Large intestine (tissue), 3 donors: ENCODE data around the gene DAPK2. TPM values are rescaled to one million over a fixed set of nuclear protein-coding genes. Genes with fewer than 3 reads are reported as not detected.

Experiments
- DNase-seq, 2 donors: peaks; one replicate each; pipeline versions ENCODE4 v3.0.0 to v3.0.0-alpha.2; 2013
- H3K27ac ChIP-seq: one replicate; pipeline ENCODE4 v1.5.1; 2013; ENCODE audit warnings: low read length
- H3K27me3 ChIP-seq: 2 replicates; pipeline ENCODE4 v1.6.1; 2013; ENCODE audit warnings: low read length; ENCODE audit not compliant: control insufficient read depth, insufficient read depth
- H3K36me3 ChIP-seq: 2 replicates; pipeline ENCODE4 v1.6.1; 2013; ENCODE audit warnings: low read length; ENCODE audit not compliant: control insufficient read depth, insufficient read depth
- H3K4me1 ChIP-seq: one replicate; pipeline ENCODE4 v1.6.1; 2013; ENCODE audit warnings: low read length; ENCODE audit not compliant: control insufficient read depth, insufficient read depth
- H3K4me3 ChIP-seq: one replicate; pipeline ENCODE4 v1.5.1; 2013; ENCODE audit warnings: low read length
- H3K9me3 ChIP-seq: one replicate; pipeline ENCODE4 v1.6.1; 2013; ENCODE audit warnings: mild to moderate bottlenecking, low read depth, low read length, moderate library complexity; ENCODE audit not compliant: control insufficient read depth
- WGBS: methylation state at CpG from one replicate; pipeline ENCODE4 v1.1.5; 2013; ENCODE audit warnings: low lambda C conversion rate; ENCODE audit not compliant: insufficient coverage; 5-methylcytosine and 5-hydroxymethylcytosine counted together
- polyA plus RNA-seq: library from polyadenylated mRNA; unstranded; fragments of 120-200 nt; gene quantifications from one replicate; pipeline ENCODE4 v1.2.1, GENCODE V29; 2013

DAPK2 gene
- polyA plus RNA-seq, 1 donor: 7.4 TPM

- no CpG with 5 or more reads among the region's 3 CpGs for WGBS
- no peak overlapping the region for H3K27ac ChIP-seq
Measured at GRCh38 chr15:63986751-63987341, 59.4 kb downstream of the DAPK2 start.

GRCh38 chr15:63986185-63986680, 60.1 kb downstream of the DAPK2 start:
- Histone ChIP-seq H3K27me3 (no peaks in the 10 kb centered on the region), H3K4me1 (peaks cover 10% of the 10 kb centered on the region), H3K36me3 (no peaks in the 10 kb centered on the region), H3K4me3 (no peak overlapping the region), H3K27ac (no peak overlapping the region), H3K9me3 (no peaks in the 10 kb centered on the region)
- DNase-seq: no peak
- WGBS: no CpG with 5 or more reads among the region's 6 CpGs

More at GRCh38 chr15:63986751-63987341, 59.4 kb downstream of the DAPK2 start:
- peaks cover 10% of the 10 kb centered on the region for H3K4me1 ChIP-seq
- H3K27me3 ChIP-seq: no peaks in the 10 kb centered on the region
- H3K36me3 ChIP-seq: no peaks in the 10 kb centered on the region
- H3K4me3 ChIP-seq: no peak overlapping the region
- DNase-seq: no peak
- no peaks in the 10 kb centered on the region for H3K9me3 ChIP-seq

- Histone ChIP-seq H3K4me3 (no peak overlapping the region), H3K4me1 (peaks cover 10% of the 10 kb centered on the region), H3K27me3 (no peaks in the 10 kb centered on the region), H3K27ac (no peak overlapping the region), H3K9me3 (no peaks in the 10 kb centered on the region), H3K36me3 (no peaks in the 10 kb centered on the region)
- WGBS: no CpG with 5 or more reads among the region's 17 CpGs
- no peak for DNase-seq
Measured at GRCh38 chr15:63985221-63986184, 60.8 kb downstream of the DAPK2 start.

- no peaks in the 10 kb centered on the region for H3K27me3 ChIP-seq
- no peak overlapping the region for H3K27ac ChIP-seq
- H3K36me3 ChIP-seq: no peaks in the 10 kb centered on the region
- H3K4me1 ChIP-seq: peaks cover 13% of the 10 kb centered on the region
- no peak overlapping the region for H3K4me3 ChIP-seq
- 100% methylated on average over 1 of the region's 3 CpGs for WGBS
- DNase-seq: no peak
- H3K9me3 ChIP-seq: no peaks in the 10 kb centered on the region
Measured at GRCh38 chr15:63984331-63984730, 62.0 kb downstream of the DAPK2 start.

- no CpG with 5 or more reads among the region's 19 CpGs for WGBS
- H3K4me3 ChIP-seq: no peak overlapping the region
- H3K9me3 ChIP-seq: no peaks in the 10 kb centered on the region
- peaks cover 24% of the 10 kb centered on the region for H3K4me1 ChIP-seq
- no peaks in the 10 kb centered on the region for H3K27me3 ChIP-seq
- no peak overlapping the region for H3K27ac ChIP-seq
- peak in 1 of 2 donors; percentile 66 for DNase-seq
- no peaks in the 10 kb centered on the region for H3K36me3 ChIP-seq
Measured at GRCh38 chr15:63983061-63983711, 63.1 kb downstream of the DAPK2 start.

- H3K27me3 ChIP-seq: no peaks in the 10 kb centered on the region
- no CpG with 5 or more reads among the region's 7 CpGs for WGBS
- H3K36me3 ChIP-seq: no peaks in the 10 kb centered on the region
- peaks cover 32% of the 10 kb centered on the region for H3K4me1 ChIP-seq
- H3K9me3 ChIP-seq: no peaks in the 10 kb centered on the region
- H3K27ac ChIP-seq: no peak overlapping the region
- H3K4me3 ChIP-seq: no peak overlapping the region
- DNase-seq: no peak
Measured at GRCh38 chr15:63982381-63982854, 63.9 kb downstream of the DAPK2 start.

GRCh38 chr15:63981596-63982320, 64.5 kb downstream of the DAPK2 start:
- no CpG with 5 or more reads among the region's 13 CpGs for WGBS
- no peaks in the 10 kb centered on the region for H3K9me3 ChIP-seq
- H3K27ac ChIP-seq: no peak overlapping the region
- no peaks in the 10 kb centered on the region for H3K36me3 ChIP-seq
- DNase-seq: no peak
- peaks cover 38% of the 10 kb centered on the region for H3K4me1 ChIP-seq
- no peaks in the 10 kb centered on the region for H3K27me3 ChIP-seq
- no peak overlapping the region for H3K4me3 ChIP-seq

GRCh38 chr15:63979262-63979793, 67.0 kb downstream of the DAPK2 start:
- Histone ChIP-seq H3K27ac (peak overlapping the region; percentile 58), H3K4me1 (peaks cover 43% of the 10 kb centered on the region), H3K36me3 (no peaks in the 10 kb centered on the region), H3K9me3 (no peaks in the 10 kb centered on the region), H3K4me3 (no peak overlapping the region), H3K27me3 (no peaks in the 10 kb centered on the region)
- no CpG with 5 or more reads among the region's 6 CpGs for WGBS
- no peak for DNase-seq

- WGBS: no CpG with 5 or more reads among the region's 4 CpGs
- Histone ChIP-seq H3K4me1 (peaks cover 44% of the 10 kb centered on the region), H3K36me3 (no peaks in the 10 kb centered on the region), H3K9me3 (no peaks in the 10 kb centered on the region), H3K4me3 (no peak overlapping the region), H3K27ac (peak overlapping the region; percentile 58), H3K27me3 (no peaks in the 10 kb centered on the region)
- peak in 1 of 2 donors; percentile 63 for DNase-seq
Measured at GRCh38 chr15:63978511-63979261, 67.6 kb downstream of the DAPK2 start.
